ENCODE measurements around the gene CNIH4.

DNA sequence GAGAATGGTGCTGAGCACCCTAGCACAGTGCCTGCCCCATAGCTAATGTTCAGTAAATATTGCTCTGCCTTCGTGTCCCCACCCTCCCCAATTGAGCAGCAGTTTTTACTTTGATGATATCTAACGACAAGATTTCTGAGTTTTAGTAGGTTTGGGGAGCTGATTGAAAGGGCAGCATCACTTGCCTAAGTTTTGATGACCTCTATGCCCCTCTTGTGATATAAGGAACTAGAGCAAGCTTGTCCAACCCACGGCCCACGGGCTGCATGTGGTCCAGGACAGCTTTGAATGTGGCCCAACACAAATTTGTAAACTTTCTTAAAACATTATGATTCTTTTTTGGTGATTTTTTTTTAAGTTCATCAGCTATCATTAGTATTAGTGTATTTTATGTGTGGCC, 1.6 kb downstream of the CNIH4 start:
- TF ChIP-seq, protein P1, sequence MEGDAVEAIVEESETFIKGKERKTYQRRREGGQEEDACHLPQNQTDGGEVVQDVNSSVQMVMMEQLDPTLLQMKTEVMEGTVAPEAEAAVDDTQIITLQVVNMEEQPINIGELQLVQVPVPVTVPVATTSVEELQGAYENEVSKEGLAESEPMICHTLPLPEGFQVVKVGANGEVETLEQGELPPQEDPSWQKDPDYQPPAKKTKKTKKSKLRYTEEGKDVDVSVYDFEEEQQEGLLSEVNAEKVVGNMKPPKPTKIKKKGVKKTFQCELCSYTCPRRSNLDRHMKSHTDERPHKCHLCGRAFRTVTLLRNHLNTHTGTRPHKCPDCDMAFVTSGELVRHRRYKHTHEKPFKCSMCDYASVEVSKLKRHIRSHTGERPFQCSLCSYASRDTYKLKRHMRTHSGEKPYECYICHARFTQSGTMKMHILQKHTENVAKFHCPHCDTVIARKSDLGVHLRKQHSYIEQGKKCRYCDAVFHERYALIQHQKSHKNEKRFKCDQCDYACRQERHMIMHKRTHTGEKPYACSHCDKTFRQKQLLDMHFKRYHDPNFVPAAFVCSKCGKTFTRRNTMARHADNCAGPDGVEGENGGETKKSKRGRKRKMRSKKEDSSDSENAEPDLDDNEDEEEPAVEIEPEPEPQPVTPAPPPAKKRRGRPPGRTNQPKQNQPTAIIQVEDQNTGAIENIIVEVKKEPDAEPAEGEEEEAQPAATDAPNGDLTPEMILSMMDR (IDR thresholded peaks at IDR 0.05; ENCODE audit: insufficient read depth, low read length) = no peak
- TF ChIP-seq POLR2AphosphoS5 (IDR thresholded peaks at IDR 0.05; ENCODE audit: low read depth) (no peak), GABPA (IDR thresholded peaks at IDR 0.05; ENCODE audit: low read depth) (no peak)

All from HL-60 (cell line).